Dermis microvascular lymphatic vessel endothelial cell (primary cell): ENCODE data around the gene CLDN22. TPM values are rescaled to one million over a fixed set of nuclear protein-coding genes. Genes with fewer than 3 reads are reported as not detected.

Experiments used
- DNase-seq, 2 donors: peaks; one replicate each; pipeline versions ENCODE4 v3.0.0 to v3.0.0-alpha.2; 2010; ENCODE audit warnings: low read depth in 2 of 2
- total RNA-seq: library from RNA; depleted of rRNA; stranded (reverse); fragments of >200 nt; gene quantifications from 2 replicates; pipeline ENCODE4 v1.2.1, GENCODE V29; 2014

Gene CLDN22
- total RNA-seq, 1 donor from 2014 or later, result not detected

DNA sequence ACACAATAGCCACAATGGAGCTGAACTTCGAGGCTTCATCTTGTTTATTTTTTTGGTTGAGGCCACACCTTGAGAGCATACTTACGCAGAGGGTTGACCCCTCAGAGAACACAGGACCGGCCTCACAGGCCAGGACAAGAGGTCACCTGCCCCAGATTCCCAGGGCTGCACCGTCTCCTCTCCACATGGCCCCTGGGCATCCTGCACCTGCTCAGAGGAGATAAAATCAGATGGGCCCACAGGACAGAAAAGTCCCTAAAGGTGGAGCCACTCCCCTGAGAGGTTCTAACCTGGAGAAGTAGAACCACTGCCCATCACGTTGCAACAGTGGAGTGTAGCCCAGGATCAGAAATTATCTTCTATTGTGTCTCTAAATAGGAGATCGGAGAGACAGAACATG is 3.2 kb upstream of the CLDN22 start:
- no peak for DNase-seq

DNA sequence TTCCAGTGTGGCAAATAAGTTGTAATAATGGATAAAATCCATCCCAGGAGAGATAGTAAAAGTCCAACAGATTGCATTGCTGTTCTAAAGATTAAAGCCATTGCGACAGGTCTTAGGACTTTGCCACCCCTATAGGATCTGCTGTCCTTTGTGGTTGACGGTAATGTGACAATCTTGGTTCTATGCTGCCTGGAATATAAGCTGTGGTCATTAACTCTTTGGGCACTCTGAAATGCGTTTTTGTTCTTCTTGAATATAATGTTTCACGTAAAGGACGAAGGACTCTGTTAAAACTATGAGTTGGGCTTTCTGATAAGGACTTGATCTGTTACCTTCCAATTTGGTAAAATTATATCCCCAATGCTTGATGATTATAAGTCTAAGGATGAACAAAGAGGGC is 2.2 kb upstream of the CLDN22 start, which contains the start of gene CLDN24:
CLDN24 (minus strand) TSS at position 101 of the 400 bp plus-strand sequence; CDS start at position 101, 0 bp downstream.
- DNase-seq, result no peak

DNA sequence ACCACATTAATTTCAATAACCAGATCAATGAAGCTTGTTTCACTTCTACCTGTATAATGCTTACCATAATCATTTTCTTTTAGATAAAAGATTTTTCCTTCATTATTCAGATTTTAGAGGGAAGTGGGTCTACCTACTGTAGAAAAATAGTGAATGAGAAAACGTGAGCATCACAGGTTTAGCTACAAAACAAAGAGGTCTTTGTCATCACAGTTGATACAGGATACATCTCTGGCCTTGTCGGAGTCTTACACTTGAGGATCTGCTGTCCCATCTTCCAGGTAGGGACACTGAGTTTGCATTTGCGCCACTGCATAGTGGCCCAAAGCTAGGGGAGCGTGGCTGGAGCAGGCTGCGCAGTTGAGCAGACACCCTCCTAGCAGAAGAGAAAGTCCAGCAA is 1.4 kb upstream of the CLDN22 start:
- no peak for DNase-seq

DNA sequence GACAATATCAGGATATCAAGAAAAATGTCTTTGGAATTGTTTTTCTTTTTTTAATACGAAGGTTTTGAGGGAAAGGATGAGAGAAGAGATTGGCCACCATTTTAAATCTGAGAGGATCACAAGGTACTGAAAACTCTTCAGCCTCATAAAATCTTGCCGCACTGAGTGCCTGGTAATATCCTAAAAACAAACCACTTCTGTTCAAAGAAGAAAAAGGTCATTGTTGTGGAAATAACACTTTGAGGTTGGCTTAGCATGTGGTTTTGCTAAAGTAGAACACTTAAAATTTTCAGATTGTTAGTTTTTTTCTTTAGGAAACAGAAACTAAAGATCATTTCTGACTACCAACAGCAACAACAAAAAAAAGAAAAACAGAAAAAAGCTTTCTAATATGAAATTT is 1.0 kb upstream of the CLDN22 start:
- no peak for DNase-seq

DNA sequence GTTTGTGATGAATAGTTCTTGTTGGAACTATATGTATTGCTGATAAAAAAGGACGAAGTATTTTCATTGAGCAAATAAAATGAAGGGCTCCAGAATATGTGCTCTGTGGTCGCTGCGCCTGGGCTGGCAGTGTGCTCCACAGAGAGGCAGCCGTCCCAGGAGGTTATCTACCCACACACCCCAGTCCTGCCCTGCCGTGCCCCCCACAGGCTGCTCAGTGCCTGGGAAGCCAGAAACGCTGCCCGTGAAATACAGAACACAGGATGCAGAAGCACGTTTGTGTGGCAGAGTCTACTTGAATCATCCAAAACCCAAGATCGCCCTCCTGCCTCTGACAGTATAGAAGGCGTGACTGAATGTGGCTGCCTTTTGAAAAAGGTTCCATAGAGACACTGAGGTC is 1.4 kb downstream of the CLDN22 start:
- DNase-seq, result no peak

DNA sequence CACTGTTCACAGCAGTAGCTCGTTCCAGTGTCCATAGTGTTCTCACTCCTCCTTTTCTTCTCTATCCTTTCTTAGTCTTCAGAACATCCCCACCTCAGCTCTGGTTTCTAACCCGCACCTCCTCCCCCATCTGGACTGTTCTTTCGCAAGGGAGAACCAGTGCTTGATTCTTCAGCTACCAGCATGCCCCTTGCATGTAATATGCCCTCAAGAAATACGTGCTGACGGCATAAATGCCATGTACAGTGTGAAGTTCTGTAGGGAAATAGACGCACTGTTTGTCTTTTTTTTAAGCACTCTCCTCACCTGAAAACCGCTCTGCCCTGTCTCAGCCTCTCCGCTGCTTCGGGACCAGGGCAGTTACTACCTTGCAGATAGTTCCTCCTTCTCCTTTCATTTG is 5.3 kb downstream of the CLDN22 start:
- DNase-seq, result no peak

DNA sequence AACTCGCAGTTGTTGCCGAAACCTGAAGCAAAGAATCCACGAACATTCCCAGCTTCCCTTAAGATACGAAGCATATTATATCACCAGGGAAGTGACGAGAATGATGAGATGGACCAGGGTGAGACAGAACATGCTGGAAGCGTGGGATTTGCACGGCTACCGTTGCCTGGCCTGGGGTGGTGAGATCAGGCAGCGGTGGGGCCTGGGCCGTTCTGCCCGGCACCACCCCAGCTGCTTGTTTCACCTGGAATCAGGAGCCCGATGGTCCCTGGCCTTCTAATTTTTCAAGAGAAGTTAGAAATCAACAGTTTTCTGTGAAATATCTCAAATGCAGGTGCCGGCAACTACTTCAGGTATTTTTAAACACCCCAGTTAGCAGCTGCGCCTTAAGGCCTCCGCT is 5.7 kb downstream of the CLDN22 start:
- no peak for DNase-seq

DNA sequence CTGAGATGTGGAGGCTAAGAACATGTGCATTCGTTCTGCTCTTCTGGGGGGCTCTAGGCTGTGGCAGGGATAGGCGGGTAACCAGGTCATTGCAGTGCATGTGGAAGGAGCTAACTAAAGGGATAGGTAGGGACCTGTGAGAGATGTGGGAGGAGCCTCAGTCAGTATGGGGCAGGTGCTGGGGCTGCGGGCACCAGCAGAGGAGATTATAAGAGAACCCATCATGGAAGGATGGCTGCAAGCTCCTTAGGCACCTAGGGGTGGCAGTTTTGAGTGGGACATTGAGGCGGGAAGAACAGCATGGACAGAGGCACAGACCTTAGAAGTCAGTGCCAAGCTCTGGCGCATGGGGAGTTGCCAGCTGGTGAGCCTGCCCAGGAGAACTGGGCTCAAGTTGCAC is 7.2 kb downstream of the CLDN22 start:
- no peak for DNase-seq

DNA sequence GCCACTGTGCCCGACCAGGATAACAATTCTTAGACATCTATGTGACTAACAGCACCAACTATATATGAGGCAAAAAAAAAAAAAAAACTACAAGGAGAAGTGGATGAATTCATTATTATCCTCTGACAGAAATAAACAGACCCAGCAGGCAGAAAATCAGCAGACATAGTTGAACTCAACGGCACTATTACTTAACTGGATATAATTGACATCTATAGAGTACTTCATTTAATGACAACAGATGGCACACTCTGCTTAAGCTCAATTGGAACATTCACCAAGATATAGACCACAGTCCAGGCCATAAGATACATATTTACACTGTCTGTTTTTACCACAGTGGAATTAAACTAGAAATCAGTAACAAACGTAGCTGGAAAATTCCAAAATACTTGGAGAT is 13.3 kb downstream of the CLDN22 start:
- DNase-seq, result no peak

DNA sequence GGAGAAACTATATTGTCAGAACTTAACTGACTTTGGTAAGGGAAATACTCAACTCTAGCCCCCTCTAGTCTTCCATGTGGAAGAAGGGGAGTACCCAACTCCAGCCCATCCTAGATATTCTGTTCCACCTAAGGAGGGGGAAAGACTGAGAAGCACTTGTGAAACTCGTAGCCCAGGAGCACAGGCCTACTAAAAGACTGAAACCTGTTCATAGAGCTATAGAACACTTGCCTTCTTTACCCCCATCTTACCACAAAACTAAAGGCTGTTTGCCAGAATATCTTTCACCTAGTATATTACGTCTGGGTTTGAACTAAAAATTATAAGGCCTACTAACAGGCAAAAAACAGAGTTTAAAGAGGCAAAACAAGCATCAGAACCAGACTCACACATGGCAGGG is 15.5 kb downstream of the CLDN22 start:
- DNase-seq, result no peak

DNA sequence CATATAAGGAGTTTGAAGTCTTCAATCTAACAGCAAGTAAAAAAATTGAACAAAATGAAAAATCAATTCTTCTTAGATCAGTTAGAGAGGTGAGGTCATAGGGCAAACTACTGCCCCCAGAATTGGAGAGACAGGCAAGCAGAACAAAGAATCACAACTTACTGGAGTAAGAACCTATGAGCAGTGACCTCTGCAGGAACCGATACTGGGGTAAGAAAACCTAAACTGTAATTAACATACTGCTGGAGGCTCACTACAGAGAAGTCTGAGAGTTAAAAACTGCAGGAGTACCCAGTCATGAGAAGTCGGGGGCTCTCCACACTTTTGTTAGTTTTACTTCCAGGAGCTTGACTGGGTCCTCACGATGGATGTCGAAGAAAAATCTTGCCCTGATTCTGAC is 16.0 kb downstream of the CLDN22 start:
- no peak for DNase-seq

DNA sequence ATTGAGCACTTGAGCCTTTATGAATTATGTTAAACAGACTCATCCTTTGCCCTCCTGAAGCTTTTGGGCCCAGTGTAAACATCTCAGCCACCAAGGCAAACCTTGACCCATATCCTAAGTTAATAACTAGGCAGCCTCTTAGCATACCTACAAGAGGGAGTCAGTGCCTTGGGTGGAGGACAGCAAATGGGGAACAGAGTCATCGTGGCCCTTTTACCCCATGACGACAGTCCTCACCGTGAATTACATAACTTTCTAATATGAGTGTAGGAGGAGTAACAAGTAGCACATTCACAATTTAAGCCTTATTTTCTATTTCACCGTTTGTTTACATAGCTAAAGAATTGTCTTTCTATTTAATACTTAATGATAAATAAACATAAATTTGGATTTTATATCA is 16.8 kb downstream of the CLDN22 start:
- DNase-seq, result no peak

DNA sequence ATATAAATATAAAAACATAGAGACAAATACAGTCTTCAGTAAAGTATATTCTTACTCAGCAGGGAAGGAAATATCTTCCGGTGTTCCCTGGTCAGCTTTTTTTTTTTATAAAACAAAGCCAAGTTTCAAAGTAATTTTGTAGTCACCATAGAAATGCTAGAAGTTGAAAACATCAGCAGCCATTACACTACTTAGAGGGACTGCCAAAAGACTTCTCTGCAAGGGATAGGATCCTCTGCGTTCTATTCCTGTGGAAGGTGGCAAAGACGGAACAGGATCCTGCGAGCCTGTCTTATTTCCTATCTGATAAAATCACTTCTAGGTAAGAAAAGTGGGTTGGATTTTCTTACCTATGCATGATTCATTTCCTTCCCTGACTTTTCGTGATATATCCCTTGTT is 19.4 kb downstream of the CLDN22 start:
- peak in 1 of 2 donors; percentile 49 for DNase-seq

DNA sequence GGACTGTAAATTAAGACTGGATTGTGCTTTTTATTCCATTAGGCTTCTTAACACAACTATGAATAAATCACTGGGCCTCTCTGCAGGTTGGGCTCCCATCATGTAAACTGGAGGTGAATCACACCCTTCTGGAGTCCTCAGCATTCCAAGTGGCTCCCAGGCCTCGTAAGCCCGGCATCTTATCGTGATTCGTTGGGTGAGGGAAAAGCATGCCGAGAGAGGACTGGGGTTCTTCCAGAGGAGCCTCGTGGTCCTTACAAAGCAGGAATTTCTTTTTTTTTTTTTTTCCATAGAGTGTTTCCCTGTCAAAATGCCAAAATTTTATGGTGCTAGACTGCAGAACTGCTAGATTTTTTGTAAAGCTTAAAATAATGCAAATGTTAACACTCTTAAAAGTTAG is 20.0 kb downstream of the CLDN22 start:
- DNase-seq, result peak in 1 of 2 donors; percentile 33

DNA sequence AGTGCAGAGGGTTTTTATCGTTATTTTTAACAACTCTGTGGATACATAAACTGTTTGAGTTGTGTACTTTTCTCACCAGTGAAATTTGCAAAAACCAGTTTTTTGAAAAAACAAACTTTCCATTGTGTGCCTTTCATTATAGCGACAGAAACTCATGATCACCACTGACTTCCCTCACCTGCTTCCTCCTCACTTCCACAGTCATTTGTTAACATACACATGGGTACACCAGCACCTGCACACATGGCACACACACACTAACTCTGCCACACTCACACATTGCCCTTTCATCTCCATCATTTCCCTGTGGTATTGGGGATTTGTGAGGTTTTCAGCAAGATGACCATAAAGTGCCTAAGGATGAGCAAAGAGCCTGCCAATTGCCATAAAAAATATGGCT is 20.6 kb downstream of the CLDN22 start:
- DNase-seq, result peak; percentile 45 to 48

DNA sequence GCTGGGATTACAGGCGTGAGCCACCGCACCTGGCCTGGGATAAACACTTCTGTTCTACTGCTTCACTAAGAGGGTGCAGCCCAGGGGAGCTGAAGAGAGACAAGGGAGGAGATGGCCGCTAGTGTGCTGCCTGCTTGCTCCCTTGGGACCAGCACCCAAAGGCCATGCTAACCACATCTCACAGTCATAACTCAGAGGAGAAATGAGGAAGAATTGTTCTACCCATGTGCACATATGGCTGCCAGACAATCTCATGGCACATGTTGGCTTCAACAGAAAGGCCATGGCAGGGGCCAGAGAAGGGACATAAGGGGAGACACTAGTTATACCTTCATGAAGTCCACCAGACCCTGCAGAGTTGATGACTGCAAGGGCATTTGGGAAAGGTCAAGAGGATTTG is 22.4 kb downstream of the CLDN22 start:
- DNase-seq, result no peak

DNA sequence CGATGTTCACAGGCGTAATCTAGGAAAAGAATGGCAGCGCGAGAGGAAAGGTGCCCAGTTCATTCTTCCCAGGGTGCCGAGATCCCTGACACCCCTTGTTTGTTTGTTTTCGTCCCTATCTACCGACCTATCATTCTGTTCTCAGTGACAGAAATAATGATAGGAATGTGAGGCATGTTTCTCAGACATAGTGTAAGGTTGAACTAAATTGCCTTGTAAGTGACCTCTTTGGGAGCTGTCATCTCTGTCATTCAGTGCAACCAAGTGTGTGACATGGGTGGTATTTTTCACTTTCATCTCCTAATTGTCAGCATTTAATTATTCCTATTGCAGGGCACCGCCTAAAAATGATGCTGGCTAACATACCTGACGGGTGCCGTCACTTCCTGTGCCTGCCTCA is 24.4 kb downstream of the CLDN22 start:
- DNase-seq, result no peak

DNA sequence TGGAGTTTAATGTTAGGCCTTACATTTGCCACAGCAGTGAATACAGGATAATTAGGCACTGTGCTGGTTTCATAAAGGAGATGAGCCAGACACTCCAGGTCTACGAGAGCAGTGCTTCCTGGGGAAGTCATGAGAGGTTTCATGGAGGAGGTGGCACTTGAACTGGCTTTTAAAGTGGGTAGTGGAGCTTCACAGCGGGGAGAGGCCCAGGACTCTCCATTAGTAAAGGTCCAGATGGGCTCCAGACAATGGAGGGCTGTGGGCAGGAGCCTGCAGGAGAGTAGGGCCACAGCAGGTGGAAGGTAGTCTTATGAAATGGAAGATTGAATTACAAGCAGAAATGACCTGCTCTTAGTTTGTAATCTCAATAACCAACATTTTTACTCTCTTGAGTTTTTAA is 29.0 kb downstream of the CLDN22 start:
- no peak for DNase-seq

DNA sequence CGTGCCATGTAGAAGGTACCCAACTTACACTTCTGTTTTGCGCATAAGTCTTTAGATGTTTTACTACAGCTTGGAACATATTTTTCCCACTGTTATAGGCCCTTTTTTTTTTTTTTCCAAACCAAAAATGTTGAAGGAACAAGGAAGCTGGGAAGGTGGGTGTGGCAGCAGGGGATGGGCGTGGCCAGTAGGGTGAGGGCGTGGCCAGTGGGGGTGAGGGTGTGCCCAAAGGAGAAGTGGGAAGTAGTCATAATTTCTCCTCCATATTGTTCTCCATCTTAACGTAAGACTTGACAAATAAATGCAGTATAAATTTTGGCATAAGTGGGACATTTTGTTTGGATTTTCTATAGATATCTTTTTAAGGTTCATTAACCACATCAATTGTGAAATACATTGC is 30.4 kb downstream of the CLDN22 start:
- no peak for DNase-seq

DNA sequence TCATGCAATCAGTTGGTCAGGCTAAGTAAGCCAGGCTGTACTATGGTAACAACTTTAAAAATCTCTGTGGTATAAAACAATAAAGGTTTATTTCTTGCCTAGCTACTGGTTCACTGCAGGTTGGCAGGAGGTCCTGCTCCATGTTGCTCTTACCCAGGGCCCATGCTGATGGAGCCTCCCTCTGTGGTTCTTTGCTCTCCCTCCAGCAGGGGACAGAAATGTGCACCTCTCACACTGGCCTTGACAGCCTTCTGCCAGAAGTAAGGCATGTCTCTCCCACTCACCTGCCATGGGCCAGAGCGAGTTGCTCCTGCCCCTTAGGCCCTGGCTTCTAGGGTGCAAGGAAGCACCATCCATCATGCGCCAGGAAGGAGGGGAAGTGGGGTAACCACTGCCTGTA is 31.1 kb downstream of the CLDN22 start:
- DNase-seq, result no peak

DNA sequence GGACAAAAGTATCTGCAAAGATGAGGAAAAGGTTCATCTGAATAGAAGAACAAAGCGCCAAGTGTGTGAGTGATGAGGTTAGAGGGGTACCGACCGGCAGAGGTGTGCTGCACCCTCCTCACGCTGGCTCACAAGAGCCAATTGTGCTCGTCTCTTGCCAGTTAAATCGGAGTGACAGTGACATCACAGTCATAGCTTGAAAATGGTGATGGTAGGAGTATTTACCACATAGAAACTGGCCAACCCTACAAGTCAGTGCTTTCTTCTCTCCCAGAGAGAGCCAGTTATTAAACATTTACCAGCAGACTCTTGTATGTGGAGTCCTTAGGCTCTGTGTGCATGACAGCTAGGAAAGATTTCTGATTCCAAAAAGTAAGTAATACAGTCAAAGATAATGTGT is 32.4 kb downstream of the CLDN22 start:
- no peak for DNase-seq

DNA sequence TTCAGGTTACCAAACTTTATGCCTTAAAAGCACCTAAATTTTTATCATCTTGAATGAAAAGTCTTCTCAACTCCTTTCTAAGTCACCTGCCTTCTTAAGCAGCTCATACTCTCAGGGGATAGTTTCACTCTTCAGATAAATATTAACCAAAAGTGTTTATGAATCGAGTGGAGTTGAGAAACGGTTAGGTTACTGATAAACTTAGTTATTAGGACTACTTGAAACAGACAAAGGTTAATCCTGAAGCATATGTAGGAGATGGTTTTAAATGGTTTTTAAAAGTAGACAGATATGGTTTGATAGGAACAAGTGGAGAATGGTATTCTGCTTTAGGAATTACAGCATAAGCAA is 32.8 kb downstream of the CLDN22 start:
- no peak for DNase-seq

DNA sequence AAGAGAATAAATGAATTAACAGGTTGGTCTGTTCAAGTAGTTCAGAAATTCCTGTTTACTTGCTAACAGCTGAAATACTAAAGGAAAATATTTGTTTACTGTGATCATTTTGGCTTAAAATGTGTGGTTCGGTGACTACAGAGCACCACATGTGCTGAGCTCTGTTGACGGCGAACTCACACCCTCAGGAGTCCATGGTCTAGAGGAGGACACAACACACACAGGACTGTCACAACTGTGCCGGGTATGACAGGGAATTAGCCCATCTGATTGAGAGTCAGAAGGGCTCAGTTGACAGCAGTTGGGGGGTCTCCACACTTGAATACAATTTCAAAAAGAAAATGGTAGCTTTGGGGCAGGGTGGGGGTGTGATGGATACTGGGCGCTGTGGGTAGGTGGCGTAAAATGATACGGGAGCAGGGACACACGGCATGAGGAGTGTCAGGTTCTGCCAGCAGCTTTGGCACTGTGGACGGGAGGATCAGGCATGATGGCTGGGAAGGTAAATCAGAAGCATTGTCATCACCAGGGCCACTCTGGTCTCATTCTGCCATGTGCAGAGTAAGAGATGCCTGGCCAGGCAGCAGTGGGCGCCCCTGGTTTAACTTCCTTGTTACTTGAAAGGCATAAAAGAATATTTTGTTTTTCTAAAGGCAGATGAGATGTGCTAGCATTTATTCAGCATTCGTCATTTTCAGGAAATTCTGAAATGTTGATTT is 33.3 kb downstream of the CLDN22 start:
- no peak for DNase-seq

DNA sequence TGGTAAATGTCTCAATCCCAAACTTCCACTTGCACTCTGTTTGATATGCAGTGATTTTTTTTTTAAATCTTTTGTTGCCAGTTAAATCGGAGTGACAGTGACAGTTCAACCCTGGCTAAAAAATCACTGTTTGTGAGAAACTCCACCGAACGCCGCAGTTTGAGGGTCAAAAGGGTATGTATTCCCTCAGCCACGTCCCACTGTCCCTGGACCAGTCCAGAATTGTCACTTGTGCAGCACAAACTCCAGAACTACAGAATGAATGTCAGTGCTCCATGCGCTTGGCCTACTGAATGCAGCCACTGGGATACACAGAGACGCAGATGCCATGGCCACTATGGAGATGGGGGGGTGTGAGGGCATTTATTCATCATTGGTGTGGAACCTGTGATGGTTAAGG is 34.2 kb downstream of the CLDN22 start:
- DNase-seq, result no peak
